Ovary (tissue), 9 donors: Measurements from ENCODE around the gene CSNK2B. TPM values are rescaled to one million over a fixed set of nuclear protein-coding genes. Genes with fewer than 3 reads are reported as not detected.
A peak's percentile ranks its signal among the peaks of the same experiment; 100 is the strongest.

Experiments
- DNase-seq, 5 donors: peaks; one replicate each; pipeline ENCODE4 v3.0.0-alpha.2; 2019 to 2020
- H3K27ac ChIP-seq, 2 donors: fragments of 200-600 bp; one replicate each; pipeline versions ENCODE4 v1.5.1 to v1.8.0; 2019 to 2022
- H3K27me3 ChIP-seq: fragments of 200-600 bp; one replicate; pipeline ENCODE4 v1.8.0; 2022
- H3K36me3 ChIP-seq: fragments of 200-600 bp; sonication (generic); one replicate; pipeline ENCODE4 v1.5.1; 2019
- H3K4me1 ChIP-seq: one replicate; pipeline ENCODE4 v1.8.1; 2013; ENCODE audit warnings: mild to moderate bottlenecking, moderate library complexity; ENCODE audit not compliant: insufficient read depth
- H3K4me3 ChIP-seq: fragments of 200-600 bp; sonication (generic); one replicate; pipeline ENCODE4 v1.5.1; 2017
- H3K9me3 ChIP-seq, 2 donors: fragments of 200-600 bp in 1 of 2; sonication (generic) in 1 of 2; one replicate each; pipeline versions ENCODE4 v1.5.1 to v1.8.1; 2013 to 2019; ENCODE audit warnings: mild to moderate bottlenecking in 1 of 2, moderate library complexity in 1 of 2
- EP300 ChIP-seq: sonication (generic); formaldehyde crosslinking; IDR thresholded peaks from one replicate; pipeline ENCODE4 v1.6.1; 2017; ENCODE audit warnings: antibody characterized with exemption
- POLR2A ChIP-seq: fragments of 450-650 bp; IDR thresholded peaks from one replicate; pipeline ENCODE4 v1.6.1; 2017; ENCODE audit warnings: antibody characterized with exemption, mild to moderate bottlenecking, moderate library complexity
- WGBS, 3 donors: extraction: QIAGEN DNeasy Blood & Tissue Kit in 1 of 3; methylation state at CpG; one replicate each; pipeline versions ENCODE4 v1.1.5 to v1.1.7; 2013 to 2017; 5-methylcytosine and 5-hydroxymethylcytosine counted together
- intact Hi-C, 4 donors: fragments of 100-400 bp; cut with DNase I; formaldehyde crosslinking; loops; one replicate each; pipeline versions ENCODE4 v1.11.0 to v1.15.1; 2022 to 2023
- polyA plus RNA-seq, 2 donors: library from polyadenylated mRNA; stranded (reverse); fragments of 200-250 nt in 1 of 2; fragments of 350-450 nt in 1 of 2; fragmentation: Illumina TruSeq in 1 of 2; extraction: RNeasy Lipid Tissue Mini Kit (QIAGEN cat#74804) in 1 of 2; gene quantifications; one replicate each; pipeline ENCODE4 v1.2.3, GENCODE V29; 2013 to 2014
- total RNA-seq, 7 donors: library from RNA; depleted of rRNA in 2 of 7; stranded (reverse); fragments of >200 nt in 2 of 7; fragmentation: NEBNext Ultra II Directional in 3 of 7; extraction: Animal tissue kit (Norgen Biotek cat#: 25700) in 3 of 7; gene quantifications; one replicate each; pipeline versions ENCODE4 v1.1.0 to v1.2.4, GENCODE V29; 2016 to 2023
- TF ChIP-seq, protein P1 (sequence below), 3 donors: fragments of 450-650 bp in 2 of 3; fragments of 200-600 bp in 1 of 3; IDR thresholded peaks; one replicate each; pipeline versions ENCODE4 v1.5.1 to v1.8.0; 2016 to 2022; ENCODE audit warnings: antibody characterized with exemption in 3 of 3, mild to moderate bottlenecking in 1 of 3
- donor health status: DM: no; HTN: no; CAD: no; lungs with moderate emphysema.
- donor health status: DM: no; HTN: no; CAD: no.
- donor health status: Bipolar disorder and iron deficiency.
- donor health status: DM: yes; HTN: yes; CAD: no.
- donor health status: DM: no; HTN: no; CAD: no.
- donor health status: DM: yes; HTN: yes; CAD: no.

The CSNK2B gene
- total and polyA plus RNA-seq, 9 donors = 120 to 258 (median 144) TPM

DNA sequence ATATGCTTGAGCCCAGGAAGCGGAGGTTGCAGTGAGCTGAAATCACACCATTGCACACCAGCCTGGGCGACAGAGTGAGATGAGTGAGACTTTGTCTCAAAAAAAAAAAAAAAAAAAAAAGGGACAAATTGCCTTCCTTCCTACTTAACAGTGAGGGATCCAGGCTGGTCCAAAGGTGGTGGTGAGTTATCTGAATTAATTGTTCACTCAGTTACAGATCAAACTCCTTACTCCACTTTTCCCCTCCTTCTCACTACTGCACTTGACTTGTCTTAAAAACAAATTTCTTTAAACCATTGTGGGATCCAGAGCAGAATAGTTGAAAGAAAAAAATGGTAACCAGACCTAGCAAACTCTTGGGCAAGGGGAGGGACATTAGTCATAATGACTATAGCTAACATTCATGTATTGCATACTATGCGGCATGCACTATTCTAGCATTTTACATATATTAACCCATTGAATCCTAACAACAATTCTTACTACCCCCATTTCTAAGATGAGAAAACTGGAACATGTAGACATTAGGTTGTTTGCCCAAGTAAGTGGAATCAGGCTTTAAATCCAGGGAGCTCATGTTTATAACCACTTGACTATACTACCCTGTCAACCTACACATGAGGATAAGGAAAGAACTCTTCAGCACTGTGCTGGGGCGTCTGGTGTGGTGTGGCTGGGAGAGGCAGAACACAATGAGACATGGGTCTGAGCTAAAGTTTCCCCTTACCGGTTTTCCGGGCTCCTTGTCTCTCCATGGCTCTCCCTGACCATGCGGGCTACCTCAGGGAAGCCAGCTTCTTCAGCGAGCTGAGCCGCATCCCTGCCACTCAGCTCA is 2.5 kb upstream of the CSNK2B start:
- Histone ChIP-seq H3K4me3 (peak overlapping the region; percentile 78), H3K4me1 (peaks cover 25% of the 10 kb centered on the region), H3K9me3 (no peaks in the 10 kb centered on the region), H3K36me3 (no peaks in the 10 kb centered on the region), H3K27ac (peak overlapping the region; percentile 85 to 90), H3K27me3 (no peaks in the 10 kb centered on the region)
- no peak for TF ChIP-seq EP300
- TF ChIP-seq, protein P1, sequence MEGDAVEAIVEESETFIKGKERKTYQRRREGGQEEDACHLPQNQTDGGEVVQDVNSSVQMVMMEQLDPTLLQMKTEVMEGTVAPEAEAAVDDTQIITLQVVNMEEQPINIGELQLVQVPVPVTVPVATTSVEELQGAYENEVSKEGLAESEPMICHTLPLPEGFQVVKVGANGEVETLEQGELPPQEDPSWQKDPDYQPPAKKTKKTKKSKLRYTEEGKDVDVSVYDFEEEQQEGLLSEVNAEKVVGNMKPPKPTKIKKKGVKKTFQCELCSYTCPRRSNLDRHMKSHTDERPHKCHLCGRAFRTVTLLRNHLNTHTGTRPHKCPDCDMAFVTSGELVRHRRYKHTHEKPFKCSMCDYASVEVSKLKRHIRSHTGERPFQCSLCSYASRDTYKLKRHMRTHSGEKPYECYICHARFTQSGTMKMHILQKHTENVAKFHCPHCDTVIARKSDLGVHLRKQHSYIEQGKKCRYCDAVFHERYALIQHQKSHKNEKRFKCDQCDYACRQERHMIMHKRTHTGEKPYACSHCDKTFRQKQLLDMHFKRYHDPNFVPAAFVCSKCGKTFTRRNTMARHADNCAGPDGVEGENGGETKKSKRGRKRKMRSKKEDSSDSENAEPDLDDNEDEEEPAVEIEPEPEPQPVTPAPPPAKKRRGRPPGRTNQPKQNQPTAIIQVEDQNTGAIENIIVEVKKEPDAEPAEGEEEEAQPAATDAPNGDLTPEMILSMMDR (IDR thresholded peaks at IDR 0.05) = no peak
- no peak for TF ChIP-seq POLR2A
- no peak for DNase-seq
- WGBS, 3 donors = 34 to 46% (median 40%) methylated on average over 9 of the region's 9 CpGs
- intact Hi-C loops = no loop called here

- Histone ChIP-seq H3K4me3 (peak overlapping the region; percentile 78), H3K4me1 (peaks cover 22% of the 10 kb centered on the region), H3K9me3 (no peaks in the 10 kb centered on the region), H3K36me3 (no peaks in the 10 kb centered on the region), H3K27ac (peak overlapping the region; percentile 85 to 90), H3K27me3 (no peaks in the 10 kb centered on the region)
- intact Hi-C loops = no loop called here
- DNase-seq = peak; percentile 38 to 66 (median 63)
- no peak for TF ChIP-seq EP300
- no peak for TF ChIP-seq POLR2A
- TF ChIP-seq, protein P1 (IDR thresholded peaks at IDR 0.05) = no peak
- WGBS, 3 donors = 5 to 7% (median 6%) methylated on average over 17 of the region's 17 CpGs
Observed at GRCh38 chr6:31663961-31664789, 1.7 kb upstream of the CSNK2B start.

DNA sequence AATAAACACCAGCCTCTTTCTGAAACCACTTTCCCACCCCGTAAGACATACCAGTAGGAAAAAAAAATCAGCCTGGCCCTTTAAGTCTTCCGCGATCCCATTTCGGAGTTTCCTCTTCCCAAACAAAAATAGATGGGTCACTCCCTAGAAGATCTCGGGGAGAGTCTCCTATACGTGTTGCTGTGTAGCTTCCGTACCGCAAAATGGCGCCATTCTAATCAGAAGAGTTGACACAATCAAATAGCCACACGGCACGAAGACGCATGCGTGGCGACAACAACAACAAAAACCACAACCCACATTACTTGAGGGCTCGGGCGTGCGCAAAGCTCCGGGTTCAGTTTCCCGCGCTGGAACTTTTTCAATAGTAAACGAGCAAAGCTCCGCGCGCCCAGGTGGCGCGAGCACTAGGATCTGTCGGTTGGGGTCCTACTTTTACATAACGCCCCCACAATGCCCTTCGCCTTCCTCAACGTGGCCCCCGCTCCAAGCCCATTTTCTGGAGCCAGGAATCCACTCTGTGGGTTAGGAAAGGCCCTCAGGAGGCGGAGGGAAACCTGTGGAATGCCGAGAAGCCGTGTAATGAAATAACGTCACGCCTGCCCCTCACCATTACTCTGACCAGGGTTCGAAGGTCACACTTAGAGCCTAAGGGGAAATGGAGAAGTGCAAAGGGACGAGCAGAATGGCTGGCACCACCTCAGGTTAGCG is 935 bp upstream of the CSNK2B start, which contains the start of gene GPANK1:
Gene GPANK1 (minus strand): TSS at position 208 of the 711 bp plus-strand sequence. CDS start 519 bp downstream, outside the sequence.
- peak within 1 kb of the TSS; percentile 78 for H3K4me3 ChIP-seq
- 0 to 1% (median 0%) methylated on average over 39 of the region's 39 CpGs for WGBS, 3 donors
- H3K27me3 ChIP-seq = no peaks in the 10 kb centered on the region
- H3K9me3 ChIP-seq = no peaks in the 10 kb centered on the region
- intact Hi-C loops = loop anchor here in 1 of 4 donors (5.0 kb wide), 2 partner anchors 62 to 167 kb away; partner anchors contain the start of gene DDAH2
- no peaks in the 10 kb centered on the region for H3K36me3 ChIP-seq
- H3K4me1 ChIP-seq = peaks cover 17% of the 10 kb centered on the region
- peak; percentile 63 for TF ChIP-seq POLR2A
- no peak for TF ChIP-seq EP300
- TF ChIP-seq, protein P1 (IDR thresholded peaks at IDR 0.05) = no peak
- peak; percentile 87 to 93 (median 89) for DNase-seq
- H3K27ac ChIP-seq = peak within 1 kb of the TSS; percentile 85 to 90
